ENCODE measurements around the gene SIAH3. TPM values are rescaled to one million over a fixed set of nuclear protein-coding genes. Genes with fewer than 3 reads are reported as not detected.
A peak's percentile ranks its signal among the peaks of the same experiment; 100 is the strongest.

SIAH3 gene
- total RNA-seq, 6 experiments from 2014 or later = not detected

DNA sequence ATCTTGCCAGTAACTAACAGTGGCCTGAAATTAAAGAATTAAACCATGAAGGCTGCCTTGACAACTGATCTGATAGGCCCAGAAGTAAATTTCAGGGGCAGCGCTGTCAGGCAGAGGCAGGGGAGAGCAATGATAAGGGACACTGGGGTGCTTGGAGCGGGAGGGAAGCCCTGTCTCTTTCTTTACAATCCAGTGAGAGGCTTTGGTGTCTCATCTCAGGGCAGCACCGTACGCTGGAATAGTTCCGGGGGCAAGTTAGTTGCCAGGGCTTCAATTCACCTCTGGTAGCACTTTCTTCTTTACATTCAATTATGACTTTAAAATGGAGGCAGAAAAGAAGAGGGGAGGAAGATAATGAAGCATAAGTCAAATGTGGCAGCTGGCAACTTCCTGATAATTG, 74.8 kb downstream of the SIAH3 start:
- Mint-ChIP-seq H3K4me3 (no peak overlapping the region), H3K36me3 (ENCODE audit: low read depth) (no peaks in the 10 kb centered on the region), H3K4me1 (ENCODE audit: low read depth) (no peaks in the 10 kb centered on the region; the same call in 1 of the 2 replicates), H3K9me3 (no peaks in the 10 kb centered on the region), H3K27me3 (ENCODE audit: insufficient read depth) (peaks cover 13% of the 10 kb centered on the region; the same call in 1 of the 2 replicates), H3K27ac (no peak overlapping the region)
- TF ChIP-seq, protein P1, sequence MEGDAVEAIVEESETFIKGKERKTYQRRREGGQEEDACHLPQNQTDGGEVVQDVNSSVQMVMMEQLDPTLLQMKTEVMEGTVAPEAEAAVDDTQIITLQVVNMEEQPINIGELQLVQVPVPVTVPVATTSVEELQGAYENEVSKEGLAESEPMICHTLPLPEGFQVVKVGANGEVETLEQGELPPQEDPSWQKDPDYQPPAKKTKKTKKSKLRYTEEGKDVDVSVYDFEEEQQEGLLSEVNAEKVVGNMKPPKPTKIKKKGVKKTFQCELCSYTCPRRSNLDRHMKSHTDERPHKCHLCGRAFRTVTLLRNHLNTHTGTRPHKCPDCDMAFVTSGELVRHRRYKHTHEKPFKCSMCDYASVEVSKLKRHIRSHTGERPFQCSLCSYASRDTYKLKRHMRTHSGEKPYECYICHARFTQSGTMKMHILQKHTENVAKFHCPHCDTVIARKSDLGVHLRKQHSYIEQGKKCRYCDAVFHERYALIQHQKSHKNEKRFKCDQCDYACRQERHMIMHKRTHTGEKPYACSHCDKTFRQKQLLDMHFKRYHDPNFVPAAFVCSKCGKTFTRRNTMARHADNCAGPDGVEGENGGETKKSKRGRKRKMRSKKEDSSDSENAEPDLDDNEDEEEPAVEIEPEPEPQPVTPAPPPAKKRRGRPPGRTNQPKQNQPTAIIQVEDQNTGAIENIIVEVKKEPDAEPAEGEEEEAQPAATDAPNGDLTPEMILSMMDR (IDR thresholded peaks at IDR 0.05) = no peak
- no peak for DNase-seq

DNA sequence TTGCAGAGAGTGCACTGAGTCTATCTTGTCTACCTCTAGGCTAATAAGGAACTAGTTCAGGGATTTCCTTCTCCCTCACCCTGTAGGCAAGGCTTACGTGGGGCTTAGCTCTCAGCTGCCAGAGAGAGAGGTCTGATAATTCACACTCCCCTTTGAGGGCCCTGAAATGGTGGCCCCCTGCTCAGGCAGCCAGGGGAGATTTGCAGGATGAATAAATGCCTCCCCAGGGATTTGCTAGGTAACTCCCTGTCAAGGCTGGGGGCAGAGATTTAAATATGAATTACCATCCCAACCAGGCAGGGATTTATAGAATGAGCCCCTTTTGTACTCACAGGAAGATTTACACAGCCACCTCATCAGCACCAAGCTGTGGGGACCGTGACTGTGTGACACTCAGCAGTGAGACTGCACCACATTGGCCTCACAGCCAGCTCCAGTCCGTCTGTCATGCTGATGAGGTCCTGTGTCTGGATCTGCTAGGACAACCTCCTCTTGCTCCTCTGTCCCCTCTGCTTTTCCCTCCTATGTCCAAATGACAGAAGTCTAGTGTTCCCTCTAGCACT, 76.1 kb downstream of the SIAH3 start:
- no peak overlapping the region for H3K27ac Mint-ChIP-seq
- no peak overlapping the region for H3K4me3 Mint-ChIP-seq
- TF ChIP-seq, protein P1 (IDR thresholded peaks at IDR 0.05) = no peak
- no peaks in the 10 kb centered on the region; the same call in 1 of the 2 replicates for H3K4me1 Mint-ChIP-seq (ENCODE audit: low read depth)
- no peak for DNase-seq
- no peaks in the 10 kb centered on the region for H3K36me3 Mint-ChIP-seq (ENCODE audit: low read depth)
- H3K9me3 Mint-ChIP-seq = no peaks in the 10 kb centered on the region
- H3K27me3 Mint-ChIP-seq (ENCODE audit: insufficient read depth) = peaks cover 17% of the 10 kb centered on the region; the same call in 1 of the 2 replicates

DNA sequence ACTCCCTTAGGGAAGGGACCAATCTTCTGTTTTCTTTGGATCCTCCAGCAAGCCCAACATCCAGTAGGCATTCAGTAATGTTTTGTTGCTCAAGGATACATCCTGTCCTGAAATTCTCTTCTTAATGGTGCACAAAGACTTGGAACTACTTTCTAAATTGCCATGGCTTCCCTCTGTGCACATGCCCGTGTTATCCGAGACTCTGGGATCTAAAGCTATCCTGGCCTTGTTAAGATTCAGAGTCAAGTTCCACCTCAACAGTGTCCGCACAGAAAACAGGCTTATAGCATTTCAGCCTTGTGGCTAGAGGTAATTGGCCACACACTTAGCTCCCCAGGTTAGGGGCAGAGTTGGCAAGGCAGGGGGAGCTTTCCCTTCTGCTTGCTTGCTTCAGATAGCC, 77.6 kb downstream of the SIAH3 start:
- TF ChIP-seq, protein P1 (IDR thresholded peaks at IDR 0.05) = no peak
- no peaks in the 10 kb centered on the region for H3K9me3 Mint-ChIP-seq
- no peak overlapping the region for H3K4me3 Mint-ChIP-seq
- H3K27ac Mint-ChIP-seq = no peak overlapping the region
- no peaks in the 10 kb centered on the region; the same call in 1 of the 2 replicates for H3K4me1 Mint-ChIP-seq (ENCODE audit: low read depth)
- no peaks in the 10 kb centered on the region for H3K36me3 Mint-ChIP-seq (ENCODE audit: low read depth)
- H3K27me3 Mint-ChIP-seq (ENCODE audit: insufficient read depth) = peaks cover 19% of the 10 kb centered on the region; the same call in 1 of the 2 replicates
- DNase-seq = no peak

DNA sequence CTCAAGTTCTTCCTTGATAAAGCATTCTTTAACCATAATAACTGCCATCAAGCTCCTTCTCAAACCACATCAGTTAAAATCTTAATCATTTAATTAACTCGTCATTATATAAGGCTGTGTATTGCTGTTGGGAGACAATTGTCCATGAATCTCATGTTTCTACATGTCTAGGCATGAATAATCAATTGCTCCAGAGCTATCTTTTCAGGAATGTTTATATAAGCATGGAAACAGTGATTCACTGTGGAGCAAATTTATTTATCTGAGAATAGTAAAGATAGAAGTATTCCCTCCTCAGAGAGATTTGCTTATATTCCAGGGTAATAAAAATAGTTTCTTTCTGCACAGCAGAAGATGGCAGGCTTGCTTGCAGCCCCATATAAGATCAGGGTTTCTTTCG, 78.3 kb downstream of the SIAH3 start:
- Mint-ChIP-seq H3K27me3 (ENCODE audit: insufficient read depth) (peaks cover 18% of the 10 kb centered on the region; the same call in 1 of the 2 replicates), H3K4me1 (ENCODE audit: low read depth) (no peaks in the 10 kb centered on the region; the same call in 1 of the 2 replicates)

DNA sequence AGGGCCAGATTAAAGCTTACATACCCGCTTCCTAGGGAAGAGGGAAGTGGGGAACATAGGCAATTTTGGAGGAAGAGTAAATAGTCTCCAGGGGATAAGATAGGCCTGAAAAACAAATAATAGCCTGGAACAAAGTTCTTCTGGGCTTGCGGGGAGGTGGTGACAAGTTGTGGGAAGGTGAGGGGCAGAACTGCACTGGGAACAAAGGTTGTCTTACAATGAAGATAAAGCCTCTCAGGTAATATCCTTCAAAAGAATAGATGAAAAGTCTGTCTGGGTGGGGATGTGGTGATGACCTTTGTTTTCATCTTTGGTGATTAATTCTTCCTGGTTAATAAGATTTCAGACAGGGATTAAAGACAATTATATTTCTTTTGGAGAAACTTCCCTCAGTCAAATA, 80.7 kb downstream of the SIAH3 start:
- Mint-ChIP-seq H3K36me3 (ENCODE audit: low read depth) (no peaks in the 10 kb centered on the region), H3K27ac (no peak overlapping the region), H3K4me3 (no peak overlapping the region), H3K9me3 (no peaks in the 10 kb centered on the region; the same call in 1 of the 2 replicates), H3K4me1 (ENCODE audit: low read depth) (no peaks in the 10 kb centered on the region; the same call in 1 of the 2 replicates), H3K27me3 (ENCODE audit: insufficient read depth) (peaks cover 7% of the 10 kb centered on the region; the same call in 1 of the 2 replicates)
- no peak for DNase-seq
- TF ChIP-seq, protein P1 (IDR thresholded peaks at IDR 0.05) = no peak

More for the DNA sequence above, 78.3 kb downstream of the SIAH3 start:
- Mint-ChIP-seq H3K36me3 (ENCODE audit: low read depth) (no peaks in the 10 kb centered on the region), H3K27ac (no peak overlapping the region), H3K4me3 (no peak overlapping the region), H3K9me3 (no peaks in the 10 kb centered on the region)
- DNase-seq = peak; percentile 40
- TF ChIP-seq, protein P1 (IDR thresholded peaks at IDR 0.05) = no peak

All from HFFc6 (cell line).